Measurements from ENCODE around the gene ARHGEF19. TPM values are rescaled to one million over a fixed set of nuclear protein-coding genes. Genes with fewer than 3 reads are reported as not detected.

The ARHGEF19 gene
- total and polyA plus RNA-seq, 3 experiments from 2014 or later = 6.8 to 12.7 (median 7.8) TPM

DNA sequence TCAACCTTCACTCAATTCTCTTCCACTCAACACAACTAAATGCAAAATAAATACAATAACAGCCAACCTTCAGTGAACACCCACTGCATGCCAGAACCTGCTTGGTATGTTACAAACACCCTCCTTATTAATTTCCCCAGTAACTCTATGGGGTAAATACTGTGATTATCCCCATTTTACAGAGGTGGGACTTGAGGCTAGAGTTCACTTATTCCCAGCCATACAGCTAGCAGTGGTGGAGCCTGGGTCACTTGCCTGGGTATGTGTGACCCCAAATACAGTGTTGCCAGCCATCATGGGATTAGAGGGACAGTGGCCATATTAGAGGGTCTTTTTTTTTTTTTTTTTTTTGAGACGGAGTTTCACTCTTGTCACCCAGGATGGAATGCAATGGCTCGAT is 22.9 kb upstream of the ARHGEF19 start:
- H3K36me3 Mint-ChIP-seq = peaks cover 0 to 13% (median 0%) of the 10 kb centered on the region in 3 donors
- Histone ChIP-seq H3K27ac (ENCODE audit: low read depth, low read length) (peak overlapping the region; percentile 19), H3K4me3 (ENCODE audit: low read length) (no peak overlapping the region), H3K9me3 (ENCODE audit: low read length) (no peaks in the 10 kb centered on the region), H3K27me3 (ENCODE audit: insufficient read depth, low read length, poor library complexity, severe bottlenecking) (no peaks in the 10 kb centered on the region), H3K36me3 (ENCODE audit: insufficient read depth, low read length) (no peaks in the 10 kb centered on the region), H3K4me1 (ENCODE audit: insufficient read depth, low read length) (peaks cover 24% of the 10 kb centered on the region)
- CTCF ChIA-PET = interaction anchor here (0.7 to 2.6 kb wide), 5 partner anchors 9 to 153 kb away, joined by 3 to 10 read pairs (median 3); no protein-coding TSS in a partner anchor
- POLR2A ChIA-PET = interaction anchor here (0.5 kb wide), 1 partner anchor 21 kb away, joined by 3 read pairs; no protein-coding TSS in a partner anchor
- H3K27ac Mint-ChIP-seq = peak overlapping the region in 5 of 8 donors; percentile 9 to 86 (median 30)
- H3K27me3 Mint-ChIP-seq = peaks cover 0 to 2% of the 10 kb centered on the region in 2 donors
- peak overlapping the region in 5 of 7 donors; percentile 16 to 62 (median 31) for H3K4me3 Mint-ChIP-seq
- DNase-seq = peak in 1 of 5 donors; percentile 10
- peaks cover 17 to 31% (median 25%) of the 10 kb centered on the region in 3 donors for H3K4me1 Mint-ChIP-seq
- H3K9me3 Mint-ChIP-seq = no peaks in the 10 kb centered on the region

- Histone ChIP-seq H3K9me3 (ENCODE audit: low read length) (no peaks in the 10 kb centered on the region), H3K4me1 (ENCODE audit: insufficient read depth, low read length) (peaks cover 24% of the 10 kb centered on the region), H3K27ac (ENCODE audit: low read depth, low read length) (no peak overlapping the region), H3K27me3 (ENCODE audit: insufficient read depth, low read length, poor library complexity, severe bottlenecking) (no peaks in the 10 kb centered on the region), H3K36me3 (ENCODE audit: insufficient read depth, low read length) (no peaks in the 10 kb centered on the region), H3K4me3 (ENCODE audit: low read length) (no peak overlapping the region)
- Mint-ChIP-seq H3K27ac (no peak overlapping the region), H3K27me3 (peaks cover 4 to 8% of the 10 kb centered on the region in 2 donors), H3K4me1 (peaks cover 18 to 29% (median 25%) of the 10 kb centered on the region in 3 donors), H3K9me3 (no peaks in the 10 kb centered on the region), H3K4me3 (peak overlapping the region in 1 of 7 donors; percentile 32), H3K36me3 (peaks cover 0 to 13% (median 5%) of the 10 kb centered on the region in 3 donors)
- ChIA-PET CTCF (interaction anchor here (1.4 to 2.6 kb wide), 2 partner anchors 11 to 15 kb away, joined by 3 to 10 read pairs; no protein-coding TSS in a partner anchor), POLR2A (no interaction called here)
- DNase-seq = peak in 1 of 5 donors; percentile 36
Observed at GRCh38 chr1:16233431-16233830, 21.0 kb upstream of the ARHGEF19 start.

DNA sequence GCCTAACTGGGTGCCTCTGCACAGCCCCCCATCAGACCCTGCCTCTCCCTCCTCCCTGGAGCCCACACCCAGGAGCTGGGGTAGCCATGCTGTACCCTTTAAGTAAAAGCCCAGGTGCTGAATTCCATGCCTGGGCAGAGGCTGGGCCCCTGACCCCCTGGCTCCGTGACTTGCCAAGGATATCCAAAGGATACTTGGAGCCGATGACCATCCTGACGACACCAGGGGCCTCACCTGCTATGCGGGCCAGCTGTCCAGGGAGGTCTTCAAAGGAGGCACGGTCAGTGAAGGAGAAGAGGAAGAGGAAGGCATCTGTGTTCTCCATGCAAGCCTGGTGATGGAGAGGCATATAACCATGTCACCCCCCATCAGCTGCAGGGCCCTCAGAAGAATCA is 19.9 kb upstream of the ARHGEF19 start:
- DNase-seq = peak in 1 of 5 donors; percentile 42
- H3K4me3 Mint-ChIP-seq = no peak overlapping the region
- peaks cover 0 to 13% (median 5%) of the 10 kb centered on the region in 3 donors for H3K36me3 Mint-ChIP-seq
- H3K4me1 Mint-ChIP-seq = peaks cover 15 to 21% (median 18%) of the 10 kb centered on the region in 3 donors
- H3K27me3 Mint-ChIP-seq = peaks cover 15% of the 10 kb centered on the region in 2 donors
- ChIA-PET POLR2A (no interaction called here), CTCF (interaction anchor here (1.3 to 1.4 kb wide), 2 partner anchors 14 to 16 kb away, joined by 3 read pairs; no protein-coding TSS in a partner anchor)
- Histone ChIP-seq H3K27me3 (ENCODE audit: insufficient read depth, low read length, poor library complexity, severe bottlenecking) (peaks cover 3% of the 10 kb centered on the region), H3K27ac (ENCODE audit: low read depth, low read length) (peak overlapping the region; percentile 62), H3K4me1 (ENCODE audit: insufficient read depth, low read length) (peaks cover 17% of the 10 kb centered on the region), H3K4me3 (ENCODE audit: low read length) (no peak overlapping the region), H3K36me3 (ENCODE audit: insufficient read depth, low read length) (no peaks in the 10 kb centered on the region), H3K9me3 (ENCODE audit: low read length) (no peaks in the 10 kb centered on the region)
- peak overlapping the region in 1 of 8 donors; percentile 36 for H3K27ac Mint-ChIP-seq
- H3K9me3 Mint-ChIP-seq = no peaks in the 10 kb centered on the region

GRCh38 chr1:16231331-16232315 is 19.2 kb upstream of the ARHGEF19 start:
- Histone ChIP-seq H3K36me3 (ENCODE audit: insufficient read depth, low read length) (no peaks in the 10 kb centered on the region), H3K27ac (ENCODE audit: low read depth, low read length) (peak overlapping the region; percentile 62), H3K27me3 (ENCODE audit: insufficient read depth, low read length, poor library complexity, severe bottlenecking) (peaks cover 3% of the 10 kb centered on the region), H3K9me3 (ENCODE audit: low read length) (no peaks in the 10 kb centered on the region), H3K4me1 (ENCODE audit: insufficient read depth, low read length) (peaks cover 14% of the 10 kb centered on the region), H3K4me3 (ENCODE audit: low read length) (no peak overlapping the region)
- POLR2A ChIA-PET = no interaction called here
- CTCF ChIA-PET = interaction anchor here (1.3 to 1.7 kb wide), 2 partner anchors 15 to 132 kb away, joined by 3 to 5 read pairs; no protein-coding TSS in a partner anchor
- Mint-ChIP-seq H3K36me3 (peaks cover 0 to 12% (median 5%) of the 10 kb centered on the region in 3 donors), H3K9me3 (no peaks in the 10 kb centered on the region), H3K4me3 (no peak overlapping the region), H3K27ac (no peak overlapping the region), H3K27me3 (peaks cover 13 to 19% of the 10 kb centered on the region in 2 donors), H3K4me1 (peaks cover 12 to 15% (median 12%) of the 10 kb centered on the region in 3 donors)
- peak in 1 of 5 donors; percentile 44 for DNase-seq

DNA sequence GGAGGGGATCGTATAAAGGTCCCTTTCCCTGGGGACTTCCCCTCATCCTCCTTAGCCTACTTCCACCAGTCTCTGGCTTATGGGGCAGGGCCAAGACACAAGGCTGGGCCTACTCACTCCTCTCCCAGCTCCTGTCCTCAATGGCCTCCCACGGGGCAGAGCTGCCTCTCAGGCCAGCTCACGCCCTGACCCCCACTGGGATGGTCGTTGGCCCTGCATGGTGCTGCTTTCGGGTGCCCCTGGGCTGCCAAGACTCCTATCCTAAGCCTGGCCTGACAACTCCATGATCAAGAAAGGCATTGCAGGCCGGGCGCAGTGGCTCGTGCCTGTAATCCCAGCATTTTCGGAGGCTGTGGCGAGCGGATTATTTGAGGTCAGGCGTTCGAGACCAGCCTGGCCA is 18.3 kb upstream of the ARHGEF19 start:
- peaks cover 5% of the 10 kb centered on the region for H3K4me1 ChIP-seq (ENCODE audit: insufficient read depth, low read length)
- ChIA-PET CTCF (interaction anchor here (1.3 to 1.7 kb wide), 2 partner anchors 14 to 132 kb away, joined by 3 to 5 read pairs; no protein-coding TSS in a partner anchor), POLR2A (no interaction called here)

GRCh38 chr1:16229976-16230740 is 17.7 kb upstream of the ARHGEF19 start:
- H3K4me1 ChIP-seq (ENCODE audit: insufficient read depth, low read length) = no peaks in the 10 kb centered on the region
- POLR2A ChIA-PET = no interaction called here
- H3K27ac ChIP-seq (ENCODE audit: low read depth, low read length) = peak overlapping the region; percentile 62
- H3K27me3 Mint-ChIP-seq = peaks cover 23 to 28% of the 10 kb centered on the region in 2 donors
- H3K4me3 ChIP-seq (ENCODE audit: low read length) = no peak overlapping the region
- H3K4me1 Mint-ChIP-seq = peaks cover 1 to 3% (median 2%) of the 10 kb centered on the region in 3 donors
- CTCF ChIA-PET = interaction anchor here (1.7 kb wide), 1 partner anchor 133 kb away, joined by 5 read pairs; no protein-coding TSS in a partner anchor
- no peaks in the 10 kb centered on the region for H3K9me3 ChIP-seq (ENCODE audit: low read length)
- no peak overlapping the region for H3K27ac Mint-ChIP-seq
- H3K9me3 Mint-ChIP-seq = peaks cover 0 to 6% (median 3%) of the 10 kb centered on the region in 5 donors
- peaks cover 3% of the 10 kb centered on the region for H3K27me3 ChIP-seq (ENCODE audit: insufficient read depth, low read length, poor library complexity, severe bottlenecking)
- peaks cover 0 to 9% (median 5%) of the 10 kb centered on the region in 3 donors for H3K36me3 Mint-ChIP-seq
- no peak overlapping the region for H3K4me3 Mint-ChIP-seq
- DNase-seq = peak in 1 of 5 donors; percentile 41
- H3K36me3 ChIP-seq (ENCODE audit: insufficient read depth, low read length) = no peaks in the 10 kb centered on the region

More for the DNA sequence above, 18.3 kb upstream of the ARHGEF19 start:
- Histone ChIP-seq H3K36me3 (ENCODE audit: insufficient read depth, low read length) (no peaks in the 10 kb centered on the region), H3K27ac (ENCODE audit: low read depth, low read length) (peak overlapping the region; percentile 62), H3K27me3 (ENCODE audit: insufficient read depth, low read length, poor library complexity, severe bottlenecking) (peaks cover 3% of the 10 kb centered on the region), H3K9me3 (ENCODE audit: low read length) (no peaks in the 10 kb centered on the region), H3K4me3 (ENCODE audit: low read length) (no peak overlapping the region)
- Mint-ChIP-seq H3K27ac (no peak overlapping the region), H3K9me3 (peaks cover 0 to 6% (median 3%) of the 10 kb centered on the region in 5 donors), H3K27me3 (peaks cover 20 to 28% of the 10 kb centered on the region in 2 donors), H3K36me3 (peaks cover 0 to 9% (median 5%) of the 10 kb centered on the region in 3 donors), H3K4me3 (no peak overlapping the region), H3K4me1 (peaks cover 4 to 7% (median 5%) of the 10 kb centered on the region in 3 donors)
- peak in 1 of 5 donors; percentile 46 for DNase-seq

DNA sequence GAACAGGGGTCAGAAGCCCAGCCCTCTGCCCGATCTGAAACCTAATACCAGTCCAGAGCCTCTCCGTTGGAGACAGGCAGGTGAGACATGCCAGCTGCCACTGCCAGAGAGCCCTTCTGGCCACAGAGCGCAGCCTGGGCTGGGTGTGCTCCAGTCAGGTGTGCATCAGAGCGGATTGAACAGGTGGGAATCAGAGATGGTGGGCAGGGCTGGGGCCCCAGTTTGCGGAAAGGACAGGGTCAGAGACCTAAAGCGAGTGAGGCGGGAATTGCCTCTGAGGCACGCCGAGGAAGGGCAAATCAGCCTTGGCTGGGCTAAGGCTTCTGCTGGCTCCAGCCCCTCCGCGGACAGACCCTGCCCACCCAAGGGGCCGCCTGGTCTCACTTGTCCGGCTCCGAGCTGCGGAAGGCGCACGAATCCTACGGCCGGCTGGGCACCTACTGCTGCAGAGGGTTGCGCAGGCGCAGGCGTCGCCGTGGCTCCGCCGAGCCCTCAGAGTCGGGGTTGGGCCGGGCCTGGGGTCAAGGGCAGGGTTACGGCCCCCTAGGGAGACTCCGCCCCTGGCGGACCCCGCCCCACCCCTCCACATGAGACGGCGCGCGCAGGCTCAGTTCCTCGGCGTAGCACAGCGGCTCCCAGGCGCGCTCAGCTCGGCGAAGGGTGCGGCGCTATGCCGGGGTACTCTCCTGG is 14.2 kb upstream of the ARHGEF19 start:
- H3K9me3 ChIP-seq (ENCODE audit: low read length) = no peaks in the 10 kb centered on the region
- Mint-ChIP-seq H3K36me3 (peaks cover 0 to 10% (median 4%) of the 10 kb centered on the region in 3 donors), H3K27ac (peak overlapping the region in 1 of 8 donors; percentile 8), H3K9me3 (peaks cover 0 to 8% (median 3%) of the 10 kb centered on the region in 5 donors), H3K27me3 (peaks cover 32 to 42% of the 10 kb centered on the region in 2 donors), H3K4me3 (no peak overlapping the region), H3K4me1 (peaks cover 0 to 1% (median 0%) of the 10 kb centered on the region in 3 donors)
- H3K36me3 ChIP-seq (ENCODE audit: insufficient read depth, low read length) = no peaks in the 10 kb centered on the region
- no peak overlapping the region for H3K27ac ChIP-seq (ENCODE audit: low read depth, low read length)
- H3K27me3 ChIP-seq (ENCODE audit: insufficient read depth, low read length, poor library complexity, severe bottlenecking) = peaks cover 3% of the 10 kb centered on the region
- no peak overlapping the region for H3K4me3 ChIP-seq (ENCODE audit: low read length)
- CTCF ChIA-PET = interaction anchor here (1.2 kb wide), 1 partner anchor 147 kb away, joined by 3 read pairs; no protein-coding TSS in a partner anchor
- no peak for DNase-seq
- H3K4me1 ChIP-seq (ENCODE audit: insufficient read depth, low read length) = no peaks in the 10 kb centered on the region
- POLR2A ChIA-PET = no interaction called here

All from CD8-positive, alpha-beta memory T cell (primary cell).